Measurements from ENCODE around the gene MSRB2.

MSRB2 gene

DNA sequence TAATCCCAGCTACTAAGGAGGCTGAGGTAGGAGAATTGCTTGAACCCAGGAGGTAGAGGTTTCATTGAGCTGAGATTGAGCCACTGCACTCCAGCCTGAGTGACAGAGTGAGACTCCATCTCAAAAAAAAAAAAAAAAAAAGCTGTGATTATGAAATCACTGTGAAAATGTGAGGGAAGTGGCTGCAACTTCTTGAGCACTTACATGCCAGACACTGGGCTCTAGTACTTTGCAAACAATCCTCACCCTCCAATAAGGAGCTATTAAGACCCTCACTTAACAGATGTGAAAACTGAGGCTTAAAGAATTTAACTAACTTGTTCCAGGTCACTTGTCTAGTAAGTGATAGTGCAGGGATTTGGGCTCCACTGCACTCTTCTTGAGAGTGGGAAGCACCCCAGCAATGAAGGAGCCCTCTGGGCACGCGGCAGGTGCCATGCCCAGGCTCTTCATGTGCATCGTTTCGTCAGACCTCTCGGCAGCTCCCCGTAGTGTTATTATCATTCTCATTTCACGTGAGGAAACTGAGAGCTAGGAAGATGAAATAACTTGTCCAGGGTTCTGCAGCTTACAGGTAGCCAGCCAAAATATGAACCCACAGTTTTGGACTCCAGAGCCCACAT is 19.0 kb downstream of the MSRB2 start:
- no peak for DNase-seq

DNA sequence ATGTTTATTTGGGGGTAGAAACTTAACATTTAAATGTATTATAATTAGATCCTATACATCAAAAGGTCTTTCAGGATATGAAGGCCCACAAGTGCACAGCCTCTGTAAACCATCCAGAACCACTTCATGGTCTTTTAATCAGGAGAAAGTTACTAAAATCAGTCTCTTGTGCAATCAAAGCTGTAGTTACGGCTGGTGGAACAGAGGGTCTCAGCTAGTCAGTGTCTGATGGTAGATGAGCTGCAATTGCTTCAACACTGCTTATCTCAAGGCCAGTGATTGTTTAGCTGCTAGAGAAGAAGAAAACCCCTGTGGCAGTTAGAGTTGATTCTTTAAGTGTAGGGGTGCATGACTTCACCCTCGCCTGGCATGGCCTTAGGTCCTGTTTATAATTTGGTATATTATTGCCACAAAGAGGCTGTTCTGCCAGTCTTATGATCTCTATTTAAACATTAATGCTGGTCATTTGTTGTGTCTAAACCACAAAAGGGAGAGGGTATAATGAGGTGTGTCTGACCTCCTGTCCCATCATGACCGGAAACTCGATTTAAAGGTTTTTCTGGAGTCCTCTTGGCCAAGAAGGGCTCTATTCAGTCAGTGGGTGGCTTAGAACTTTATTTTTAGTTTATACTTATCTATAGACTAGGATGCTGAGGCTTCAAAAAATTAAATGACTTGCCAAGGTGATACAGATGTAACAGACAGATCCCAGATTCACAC is 21.3 kb downstream of the MSRB2 start:
- no peak for DNase-seq

DNA sequence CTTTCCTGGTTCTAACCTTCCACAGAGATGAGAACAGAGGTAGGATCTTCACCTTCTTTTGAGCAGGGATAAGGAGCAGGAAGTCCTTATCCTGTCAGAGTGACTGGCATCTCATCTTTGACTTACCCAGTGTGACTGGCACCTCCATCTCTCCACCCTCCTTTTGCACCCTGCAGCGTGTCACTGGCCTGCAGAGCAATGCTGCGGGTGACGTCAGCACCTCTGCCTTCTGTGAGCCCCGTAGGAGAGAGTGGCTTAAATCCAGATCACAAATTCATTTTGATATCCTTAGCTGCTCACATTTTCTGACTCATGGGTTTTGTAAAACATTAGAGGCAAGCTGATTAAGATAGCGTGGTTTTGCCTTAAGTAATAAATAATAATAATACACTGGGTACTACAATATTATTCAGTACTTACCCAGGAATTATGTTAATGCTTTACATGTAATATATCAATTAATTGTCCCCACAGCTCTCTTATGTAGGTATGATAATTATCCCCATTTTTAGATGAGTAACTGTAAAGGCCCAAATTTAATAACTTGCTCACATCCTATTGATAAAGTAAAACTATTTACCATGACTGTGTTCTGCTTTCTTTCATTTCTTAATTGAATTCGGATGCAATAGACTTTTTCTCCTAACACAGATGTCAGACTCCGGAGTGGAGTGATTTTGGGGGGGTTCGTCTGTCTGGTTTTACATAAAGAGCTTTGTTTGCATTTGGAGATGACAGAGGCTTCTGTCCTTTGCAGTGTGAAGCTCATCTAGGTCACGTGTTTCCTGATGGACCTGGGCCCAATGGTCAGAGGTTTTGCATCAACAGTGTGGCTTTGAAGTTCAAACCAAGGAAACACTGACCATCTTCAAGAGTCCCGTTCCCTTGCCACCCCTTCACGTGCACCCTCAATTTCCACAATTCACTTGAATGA is 24.9 kb downstream of the MSRB2 start:
- no peak for DNase-seq

DNA sequence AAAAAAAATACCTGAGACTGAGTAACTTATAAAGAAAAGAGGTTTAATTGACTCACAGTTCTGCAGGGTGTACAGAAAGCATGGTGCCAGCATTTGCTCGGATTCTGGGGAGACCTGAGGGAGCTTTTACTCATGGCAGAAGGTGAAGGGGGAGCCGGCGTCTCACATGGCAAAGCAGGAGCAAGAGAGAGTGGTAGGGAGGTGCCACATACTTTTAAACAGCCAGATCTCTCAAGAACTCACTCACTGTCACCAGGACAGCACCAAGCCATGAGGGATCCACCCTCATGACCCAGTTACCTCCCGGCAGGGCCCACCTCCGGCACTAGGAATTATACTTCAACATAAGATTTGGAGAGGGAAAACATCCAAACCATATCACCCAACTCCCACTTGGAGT is 25.8 kb downstream of the MSRB2 start:
- no peak for DNase-seq

DNA sequence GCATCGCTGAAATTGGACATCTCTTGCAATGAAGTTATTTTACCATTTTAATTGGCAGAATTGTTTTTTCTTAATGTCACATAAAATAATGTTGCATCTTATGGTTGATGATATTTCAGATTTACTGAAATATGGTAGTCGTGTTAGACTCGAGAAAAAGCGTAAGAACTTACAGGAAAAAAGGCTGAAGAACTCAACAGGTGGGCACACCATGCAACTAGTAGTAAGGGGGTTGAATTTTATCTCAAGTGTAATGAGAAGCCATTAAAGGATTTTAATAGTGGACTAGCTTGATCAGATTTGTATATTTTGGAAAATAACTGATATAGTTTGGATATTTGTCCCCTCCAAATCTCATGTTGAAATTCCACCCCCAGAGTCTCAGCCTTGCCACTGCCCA is 41.1 kb downstream of the MSRB2 start:
- no peak for DNase-seq

DNA sequence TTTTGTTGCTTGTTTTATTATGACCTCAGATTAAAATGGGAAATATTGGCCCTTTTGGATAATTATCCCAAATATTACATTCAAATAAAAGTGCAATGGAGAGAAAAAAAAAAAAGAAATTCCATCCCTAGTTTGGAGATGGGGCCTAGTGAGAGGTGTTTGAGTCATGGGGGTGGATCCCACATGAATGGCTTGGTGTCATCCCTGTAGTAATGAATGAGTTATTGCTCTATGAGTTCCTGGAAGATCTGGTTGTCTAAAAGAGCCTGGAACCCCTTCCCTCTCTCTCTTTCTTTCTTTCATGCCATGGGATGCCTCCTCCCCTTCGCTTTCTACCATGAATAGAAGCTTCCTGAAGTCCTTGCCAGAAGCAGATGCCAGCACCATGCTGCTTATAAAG is 44.3 kb downstream of the MSRB2 start:
- DNase-seq, result no peak

DNA sequence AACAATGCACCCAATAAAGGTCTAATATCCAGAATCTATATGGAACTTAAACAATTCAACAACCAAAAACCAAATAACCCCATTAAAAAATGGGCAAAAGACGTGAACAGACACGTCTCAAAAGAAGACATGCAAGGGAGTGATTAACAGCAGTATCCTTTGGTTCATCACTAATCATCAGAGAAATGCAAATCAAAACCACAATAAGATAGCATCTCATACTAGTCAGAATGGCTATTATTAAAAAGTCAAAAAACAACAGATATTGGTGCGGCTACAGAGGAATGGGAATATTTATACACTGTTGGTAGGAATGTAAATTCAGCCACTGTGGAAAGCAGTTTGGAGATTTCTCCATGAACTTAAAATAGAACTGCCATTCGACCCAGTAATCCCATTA is 46.6 kb downstream of the MSRB2 start:
- no peak for DNase-seq

DNA sequence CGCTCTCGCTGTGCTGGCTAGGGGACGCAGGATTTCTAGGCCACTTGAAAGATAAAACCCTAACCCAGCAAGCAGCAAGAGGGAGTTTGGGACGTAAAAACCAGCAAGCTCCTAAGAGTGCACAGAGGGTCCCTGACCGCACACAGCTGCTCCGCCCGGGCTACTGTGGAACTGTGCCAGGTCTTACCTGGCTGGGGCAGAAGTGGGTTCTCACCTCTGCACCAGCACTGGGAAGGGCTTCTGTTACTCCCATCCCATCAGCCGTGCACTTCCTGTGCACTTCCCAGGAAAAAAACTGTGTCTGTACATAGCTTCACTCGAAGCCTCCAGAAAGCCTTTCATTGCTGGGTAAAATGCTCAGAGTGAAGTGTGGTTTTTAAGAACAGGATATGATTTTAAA is 50.9 kb downstream of the MSRB2 start:
- DNase-seq, result no peak

DNA sequence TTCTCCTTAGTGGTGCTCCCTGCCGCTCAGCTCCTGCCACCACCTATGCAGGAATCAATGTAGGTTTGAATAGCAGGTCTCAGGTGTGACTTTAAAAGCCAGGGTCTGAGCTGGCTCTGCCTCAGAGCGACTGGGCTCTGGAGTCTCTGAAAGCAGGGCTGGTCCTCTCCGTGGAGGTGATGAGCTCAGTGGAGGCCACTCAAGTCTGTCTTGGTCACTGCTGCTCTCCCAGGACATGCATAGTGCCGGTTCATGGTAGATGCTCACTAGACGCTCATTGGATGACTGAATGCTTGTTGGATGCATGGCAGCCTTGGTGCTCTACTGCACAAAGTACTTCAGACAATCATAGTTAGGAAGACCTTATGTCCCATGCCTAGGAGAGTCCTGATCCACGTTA is 51.7 kb downstream of the MSRB2 start:
- no peak for DNase-seq

DNA sequence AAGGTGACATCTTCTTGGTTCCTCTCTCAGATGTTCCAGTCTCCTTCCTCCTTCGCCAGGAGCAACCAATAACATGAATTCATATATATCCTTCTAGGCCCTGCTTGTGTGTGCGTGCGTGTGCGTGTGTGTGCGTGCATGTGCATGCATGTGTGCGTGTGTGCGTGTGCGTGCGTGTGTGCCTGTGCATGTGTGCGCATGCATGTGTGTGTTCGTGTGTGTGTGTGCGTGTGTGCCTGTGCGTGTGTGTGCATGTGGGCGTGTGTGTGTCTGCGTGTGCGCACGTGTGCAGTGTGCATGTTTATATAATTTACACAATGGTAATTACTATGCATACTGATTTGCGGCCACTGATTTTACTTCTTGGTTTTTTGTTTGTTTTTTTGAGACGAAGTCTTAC is 52.8 kb downstream of the MSRB2 start:
- DNase-seq, result no peak

DNA sequence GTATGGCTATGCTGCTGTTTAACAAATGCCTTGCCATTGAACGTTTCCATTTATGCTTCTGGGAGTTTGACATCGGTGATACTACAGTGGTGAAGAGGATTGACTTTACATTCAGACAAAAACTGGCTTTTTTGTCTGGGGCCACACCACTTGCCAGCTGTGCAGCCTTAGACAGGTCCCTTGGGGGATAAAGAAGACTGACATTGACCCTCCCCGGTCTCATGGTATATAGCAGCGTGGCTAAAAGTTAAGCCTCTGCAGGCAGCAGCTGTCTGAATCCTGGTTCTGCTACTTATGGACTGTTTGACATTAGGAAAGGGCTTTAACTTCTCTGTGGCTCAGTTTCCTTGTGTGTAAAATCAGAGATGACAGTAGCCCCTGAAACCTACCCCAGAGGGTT is 54.7 kb downstream of the MSRB2 start:
- DNase-seq, result no peak

DNA sequence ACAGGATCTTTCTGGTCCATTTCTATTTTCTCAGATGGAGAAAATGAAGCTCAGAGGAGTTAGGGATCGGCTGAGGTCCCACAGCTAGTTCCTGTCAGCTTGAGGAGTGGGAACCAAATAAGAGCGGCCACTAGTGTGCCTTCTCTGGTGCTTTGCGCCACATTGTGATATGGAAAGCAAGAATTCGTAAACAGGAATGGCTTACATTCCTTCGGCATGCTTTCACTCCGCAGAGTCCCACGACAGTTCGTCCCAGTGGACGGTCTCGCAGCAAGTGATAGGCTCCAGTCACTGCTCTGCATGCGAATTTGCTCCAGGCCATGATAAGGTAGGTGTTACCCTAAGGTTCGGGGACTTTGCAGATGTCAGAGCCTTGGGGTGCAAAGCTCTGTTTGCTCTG is 55.2 kb downstream of the MSRB2 start:
- no peak for DNase-seq

DNA sequence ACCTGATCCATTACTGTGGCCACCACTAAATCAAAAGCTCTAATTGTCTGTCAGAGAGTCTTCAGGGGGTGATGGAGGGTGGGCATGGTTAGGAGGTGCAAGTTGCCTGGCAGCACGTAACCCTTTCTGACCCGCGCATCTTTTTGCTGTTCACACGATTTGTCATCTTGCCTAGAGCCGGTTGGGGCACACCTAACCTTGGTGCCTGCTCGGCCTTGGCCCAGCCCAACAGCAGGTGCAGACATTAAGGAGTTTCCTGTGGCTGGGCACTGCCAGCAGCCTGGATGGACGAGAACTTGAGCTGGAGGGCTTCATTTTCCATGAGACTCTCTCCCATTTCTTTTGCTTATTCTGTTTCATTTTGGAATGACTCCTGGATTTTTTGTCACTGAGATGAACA is 55.7 kb downstream of the MSRB2 start:
- DNase-seq, result no peak

DNA sequence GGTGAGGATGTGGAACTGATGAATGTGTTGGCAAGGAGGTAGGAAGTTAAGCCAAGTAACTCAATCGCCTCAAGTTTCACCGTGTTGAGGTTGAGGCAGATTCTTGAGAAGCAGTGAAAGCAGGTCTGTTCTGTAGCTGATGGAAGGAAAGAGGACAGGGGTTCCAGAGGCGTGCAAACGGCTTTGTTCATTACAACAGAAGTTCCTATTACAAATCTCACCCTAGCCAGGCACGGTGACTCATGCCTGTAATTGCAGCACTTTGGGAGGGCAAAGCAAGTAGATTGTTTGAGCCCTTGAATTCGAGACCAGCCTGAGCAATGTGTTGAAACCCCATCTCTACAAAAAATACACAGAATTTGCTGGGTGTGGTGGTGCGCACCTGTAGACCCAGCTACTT is 59.8 kb downstream of the MSRB2 start:
- DNase-seq, result no peak

DNA sequence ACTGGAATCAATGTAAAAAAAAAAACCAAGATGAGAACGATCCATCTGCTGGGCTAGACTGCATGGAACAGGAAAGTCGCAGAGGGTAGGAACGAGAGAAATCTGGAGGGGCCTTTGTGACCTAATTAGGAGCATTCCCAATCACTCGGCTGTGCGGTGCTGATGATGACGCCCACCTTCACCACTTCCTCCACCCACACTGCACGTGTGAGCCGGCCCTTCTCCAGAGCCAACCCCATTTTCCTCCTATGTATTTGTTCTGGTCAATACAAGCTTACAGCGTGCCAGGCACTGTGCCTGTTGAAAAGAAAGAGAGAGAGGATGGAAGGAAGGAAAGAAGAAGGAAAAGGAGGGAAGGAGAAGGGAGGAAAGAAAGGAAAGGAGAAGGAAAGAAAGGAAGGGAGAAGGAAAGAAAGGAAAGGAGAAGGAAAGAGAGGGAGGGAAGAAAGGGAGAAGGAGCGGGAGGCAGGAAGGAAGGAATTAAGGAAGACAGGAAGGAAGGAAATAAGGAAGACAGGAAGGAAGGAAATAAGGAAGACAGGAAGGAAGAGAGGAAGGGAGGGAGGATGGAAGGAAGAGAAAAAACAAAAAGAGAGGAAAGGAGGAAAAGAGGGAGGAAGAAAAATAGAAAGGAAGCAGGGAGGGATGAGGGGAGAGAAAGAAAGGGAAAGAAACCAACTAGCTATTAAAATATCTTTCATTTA is 61.2 kb downstream of the MSRB2 start:
- no peak for DNase-seq

DNA sequence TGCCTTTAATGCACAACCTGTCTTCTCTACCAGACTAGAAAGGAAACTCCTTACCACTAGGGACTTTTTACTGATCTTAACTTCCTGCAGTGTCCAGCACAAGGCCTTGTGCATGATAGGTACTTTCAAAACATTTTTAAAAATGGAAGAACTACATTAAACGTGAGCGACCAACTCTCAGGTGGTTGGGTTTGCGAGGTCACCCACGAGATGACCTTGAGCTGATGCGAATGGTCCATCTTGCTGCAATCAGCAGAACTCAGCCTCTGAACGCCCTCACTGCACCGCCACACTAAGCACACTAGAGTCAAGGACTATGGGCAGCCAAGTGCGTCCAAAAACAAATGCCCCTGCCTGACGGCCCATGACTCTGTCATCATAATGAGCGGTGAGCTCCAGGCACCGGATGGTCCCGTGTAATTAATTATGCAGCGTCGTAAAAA is 61.9 kb downstream of the MSRB2 start:
- DNase-seq, result no peak

DNA sequence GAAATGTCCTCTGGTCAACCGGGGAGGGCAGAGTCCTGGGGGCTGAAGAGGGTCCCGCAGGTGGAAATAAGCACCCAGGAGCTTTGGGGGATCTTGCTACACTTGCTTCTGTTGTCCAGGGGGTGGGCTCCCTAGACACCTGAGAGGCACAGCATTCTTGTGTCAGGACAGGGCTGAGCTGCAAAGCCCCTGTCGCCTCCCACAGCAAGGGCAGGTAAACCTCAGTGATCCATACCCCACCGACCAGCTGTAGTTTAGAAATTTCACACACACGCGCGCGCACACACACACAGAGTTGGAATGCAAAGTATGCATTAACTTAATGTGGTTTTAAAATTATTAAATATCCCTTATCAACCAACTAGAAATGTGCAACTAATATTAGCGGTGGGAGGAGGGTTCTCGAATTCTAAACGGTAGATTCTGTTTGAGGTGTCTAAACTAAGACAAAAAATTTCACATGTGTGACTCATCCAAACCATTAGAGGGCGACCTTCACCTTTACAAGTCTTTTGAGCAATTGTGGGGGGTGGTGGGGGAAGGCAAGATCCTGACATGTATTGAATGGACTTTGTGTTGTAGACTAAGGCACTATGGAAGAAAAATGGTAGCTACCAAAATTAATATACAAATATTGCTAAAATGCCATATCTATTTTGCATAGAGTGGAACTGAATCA is 62.5 kb downstream of the MSRB2 start:
- DNase-seq, result peak; percentile 0

DNA sequence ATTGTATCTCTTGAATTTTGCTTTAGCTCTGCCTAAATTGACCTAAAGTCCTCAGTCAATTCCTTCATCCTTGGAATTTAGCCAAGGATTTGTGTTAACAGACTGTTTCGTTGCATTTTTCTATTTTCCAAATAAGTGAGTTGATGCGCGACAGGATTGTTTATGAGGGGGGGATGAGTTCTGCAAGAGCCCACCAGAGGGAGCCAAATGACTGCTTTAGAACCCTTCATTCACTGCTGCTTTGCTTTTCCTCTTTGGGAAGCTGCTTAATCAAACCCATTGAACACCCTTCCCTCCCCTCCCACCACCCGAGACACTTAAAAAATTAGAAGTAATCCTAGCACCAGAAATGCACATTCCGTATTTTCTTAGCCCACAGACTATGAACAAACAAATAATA is 63.0 kb downstream of the MSRB2 start:
- DNase-seq, result peak; percentile 7

DNA sequence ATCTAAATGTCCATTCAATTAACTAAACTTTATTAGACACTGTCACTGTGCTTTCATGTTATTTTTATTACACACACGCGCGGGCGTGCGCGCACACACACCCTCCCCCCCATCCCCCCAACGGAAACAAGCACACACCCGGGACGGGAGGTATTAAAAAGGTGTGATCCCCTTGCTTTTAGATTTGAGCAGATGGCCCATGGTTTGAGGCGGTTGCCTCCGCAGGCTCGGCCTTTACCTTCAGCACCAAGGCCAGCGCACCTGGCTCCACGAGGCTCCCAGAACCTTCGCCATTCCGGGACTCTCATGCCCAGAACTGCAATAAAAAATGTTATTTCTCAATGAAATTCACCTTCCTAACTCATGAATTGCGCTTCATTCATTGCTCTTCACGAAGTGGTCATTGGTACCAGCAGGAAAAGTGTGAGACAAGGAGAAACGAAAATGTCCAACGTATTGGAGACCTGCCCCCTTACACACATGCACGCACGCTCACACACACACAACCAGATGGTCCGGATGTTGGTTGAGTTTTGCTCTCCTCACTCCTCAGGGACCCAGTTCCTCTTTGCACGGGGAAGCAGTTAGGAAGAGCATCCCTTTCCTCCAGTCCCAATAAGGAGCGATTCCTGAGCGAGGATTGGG is 76.0 kb downstream of the MSRB2 start:
- DNase-seq, result no peak
